Right atrium auricular region (tissue), 2 donors: Measurements from ENCODE around the gene MAPK9. TPM values are rescaled to one million over a fixed set of nuclear protein-coding genes. Genes with fewer than 3 reads are reported as not detected.

Experiments
- DNase-seq: peaks from one replicate; pipeline ENCODE4 v3.0.0-alpha.2; 2019; ENCODE audit warnings: low spot score
- H3K27ac ChIP-seq, 2 donors: fragments of 200-600 bp; sonication (generic); 1 replicate in 1 of 2; 2 replicates in 1 of 2; pipeline ENCODE4 v1.5.1; 2016 to 2019
- H3K27me3 ChIP-seq, 2 donors: fragments of 200-600 bp; sonication (generic); one replicate each; pipeline versions ENCODE4 v1.5.1 to v1.6.0; 2017 to 2019
- H3K36me3 ChIP-seq: fragments of 200-600 bp; sonication (generic); one replicate; pipeline ENCODE4 v1.5.1; 2016
- H3K4me1 ChIP-seq, 2 donors: fragments of 200-600 bp; sonication (generic); one replicate each; pipeline versions ENCODE4 v1.5.1 to v1.6.0; 2017 to 2019
- H3K4me3 ChIP-seq, 2 donors: fragments of 200-600 bp; sonication (generic); 1 replicate in 1 of 2; 2 replicates in 1 of 2; pipeline ENCODE4 v1.5.1; 2017 to 2019; ENCODE audit warnings: mild to moderate bottlenecking in 1 of 2, moderate library complexity in 1 of 2
- H3K9me3 ChIP-seq, 2 donors: fragments of 200-600 bp; sonication (generic); one replicate each; pipeline ENCODE4 v1.5.1; 2019
- CTCF ChIP-seq, 2 donors: fragments of 200-600 bp; sonication (generic); IDR thresholded peaks; one replicate each; pipeline ENCODE4 v1.5.1; 2019; ENCODE audit warnings: antibody characterized with exemption in 2 of 2
- total RNA-seq, 2 donors: library from RNA; depleted of rRNA; stranded (reverse); fragments of >200 nt; gene quantifications; one replicate each; pipeline ENCODE4 v1.1.0, GENCODE V29; 2016

The MAPK9 gene
- total RNA-seq, 2 donors from 2014 or later, result 25.1 to 30.0 TPM

- no peaks in the 10 kb centered on the region for H3K27me3 ChIP-seq
- peak overlapping the region in 1 of 2 donors; percentile 84 for H3K27ac ChIP-seq
- DNase-seq, result no peak
- no peak for TF ChIP-seq CTCF (IDR thresholded peaks at IDR 0.05)
- peaks cover 0 to 30% of the 10 kb centered on the region in 2 donors for H3K4me1 ChIP-seq
- no peak overlapping the region for H3K4me3 ChIP-seq
- peaks cover 29% of the 10 kb centered on the region for H3K36me3 ChIP-seq
- H3K9me3 ChIP-seq, result no peaks in the 10 kb centered on the region
Measured at GRCh38 chr5:180332861-180333260, 41.0 kb upstream of the MAPK9 start.

GRCh38 chr5:180332051-180332517, 40.2 kb upstream of the MAPK9 start:
- no peaks in the 10 kb centered on the region for H3K9me3 ChIP-seq
- TF ChIP-seq CTCF (IDR thresholded peaks at IDR 0.05), result no peak
- peaks cover 24% of the 10 kb centered on the region for H3K36me3 ChIP-seq
- H3K27ac ChIP-seq, result peak overlapping the region; percentile 57 to 84
- peaks cover 0 to 30% of the 10 kb centered on the region in 2 donors for H3K4me1 ChIP-seq
- H3K27me3 ChIP-seq, result no peaks in the 10 kb centered on the region
- no peak for DNase-seq
- H3K4me3 ChIP-seq, result no peak overlapping the region

GRCh38 chr5:180331647-180331950, 39.7 kb upstream of the MAPK9 start:
- no peak overlapping the region for H3K4me3 ChIP-seq
- H3K36me3 ChIP-seq, result peaks cover 19% of the 10 kb centered on the region
- no peak for DNase-seq
- peak overlapping the region; percentile 57 to 84 for H3K27ac ChIP-seq
- peaks cover 0 to 30% of the 10 kb centered on the region in 2 donors for H3K4me1 ChIP-seq
- H3K27me3 ChIP-seq, result no peaks in the 10 kb centered on the region
- no peak for TF ChIP-seq CTCF (IDR thresholded peaks at IDR 0.05)
- no peaks in the 10 kb centered on the region for H3K9me3 ChIP-seq

DNA sequence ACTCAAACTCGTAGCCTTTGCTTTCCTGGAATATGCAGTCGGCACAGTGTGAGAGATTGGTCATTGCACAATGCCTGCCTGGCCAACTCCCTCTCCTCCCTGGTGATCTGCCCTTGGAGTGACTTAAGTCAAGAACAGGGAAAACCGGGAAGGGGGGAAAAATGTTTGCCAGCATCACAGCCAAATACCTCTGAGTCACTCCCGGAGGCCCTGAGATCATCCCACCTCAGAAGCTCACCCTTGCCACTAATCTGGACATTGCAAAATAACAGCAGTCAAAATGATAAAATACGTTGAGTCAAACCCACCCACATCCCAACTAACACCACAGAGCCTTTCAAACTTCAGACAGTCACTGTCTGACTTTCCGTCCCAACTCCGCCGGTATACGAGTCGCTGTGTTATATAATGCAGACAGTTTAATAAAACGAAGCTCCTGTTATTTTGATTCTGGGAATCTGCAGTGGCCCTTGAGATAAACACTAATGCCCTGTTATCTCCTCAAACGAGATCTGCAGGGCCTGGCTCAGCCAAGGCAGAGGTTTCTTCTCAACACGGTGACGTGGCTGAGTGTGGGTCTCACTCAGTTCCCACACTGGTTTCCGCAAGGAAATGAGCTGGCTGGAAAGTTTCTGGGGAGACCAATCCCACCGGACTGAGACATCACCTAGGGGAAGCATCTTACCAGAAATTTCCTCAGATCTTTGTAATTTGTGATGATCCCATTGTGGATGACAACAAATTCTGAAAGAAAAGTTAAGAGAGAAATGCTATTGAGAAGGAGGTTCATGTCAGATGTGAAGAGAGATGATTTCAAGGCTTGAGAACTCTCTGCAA, 39.1 kb upstream of the MAPK9 start:
- Histone ChIP-seq H3K36me3 (peaks cover 14% of the 10 kb centered on the region), H3K27me3 (no peaks in the 10 kb centered on the region), H3K4me1 (peaks cover 0 to 30% of the 10 kb centered on the region in 2 donors), H3K4me3 (no peak overlapping the region), H3K9me3 (no peaks in the 10 kb centered on the region), H3K27ac (peak overlapping the region; percentile 57 to 84)
- no peak for TF ChIP-seq CTCF (IDR thresholded peaks at IDR 0.05)
- DNase-seq, result peak; percentile 96

DNA sequence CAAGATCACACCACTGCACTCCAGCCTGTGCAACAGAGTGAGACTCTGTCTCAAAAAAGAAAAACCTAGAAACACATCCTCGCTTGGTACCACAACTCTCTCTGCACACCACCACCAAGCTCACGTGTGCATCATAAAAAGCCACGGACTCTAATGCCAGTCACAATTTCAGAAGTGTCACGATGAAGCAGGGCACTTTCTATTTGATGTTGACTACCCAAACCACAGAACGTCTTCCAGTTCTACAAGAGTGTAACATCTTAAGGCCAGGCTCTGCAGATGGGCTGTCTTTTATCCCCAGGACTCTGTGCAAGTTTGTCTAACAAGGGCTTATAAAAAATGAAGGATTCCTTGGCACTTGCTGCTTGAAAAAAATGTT, 38.4 kb upstream of the MAPK9 start:
- Histone ChIP-seq H3K27ac (peak overlapping the region; percentile 48 to 62), H3K36me3 (peaks cover 6% of the 10 kb centered on the region), H3K4me1 (peaks cover 0 to 30% of the 10 kb centered on the region in 2 donors), H3K27me3 (no peaks in the 10 kb centered on the region), H3K4me3 (no peak overlapping the region), H3K9me3 (no peaks in the 10 kb centered on the region)
- no peak for TF ChIP-seq CTCF (IDR thresholded peaks at IDR 0.05)
- no peak for DNase-seq
